Measurements from ENCODE around the gene GPR3.

The GPR3 gene, protein sequence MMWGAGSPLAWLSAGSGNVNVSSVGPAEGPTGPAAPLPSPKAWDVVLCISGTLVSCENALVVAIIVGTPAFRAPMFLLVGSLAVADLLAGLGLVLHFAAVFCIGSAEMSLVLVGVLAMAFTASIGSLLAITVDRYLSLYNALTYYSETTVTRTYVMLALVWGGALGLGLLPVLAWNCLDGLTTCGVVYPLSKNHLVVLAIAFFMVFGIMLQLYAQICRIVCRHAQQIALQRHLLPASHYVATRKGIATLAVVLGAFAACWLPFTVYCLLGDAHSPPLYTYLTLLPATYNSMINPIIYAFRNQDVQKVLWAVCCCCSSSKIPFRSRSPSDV

DNA sequence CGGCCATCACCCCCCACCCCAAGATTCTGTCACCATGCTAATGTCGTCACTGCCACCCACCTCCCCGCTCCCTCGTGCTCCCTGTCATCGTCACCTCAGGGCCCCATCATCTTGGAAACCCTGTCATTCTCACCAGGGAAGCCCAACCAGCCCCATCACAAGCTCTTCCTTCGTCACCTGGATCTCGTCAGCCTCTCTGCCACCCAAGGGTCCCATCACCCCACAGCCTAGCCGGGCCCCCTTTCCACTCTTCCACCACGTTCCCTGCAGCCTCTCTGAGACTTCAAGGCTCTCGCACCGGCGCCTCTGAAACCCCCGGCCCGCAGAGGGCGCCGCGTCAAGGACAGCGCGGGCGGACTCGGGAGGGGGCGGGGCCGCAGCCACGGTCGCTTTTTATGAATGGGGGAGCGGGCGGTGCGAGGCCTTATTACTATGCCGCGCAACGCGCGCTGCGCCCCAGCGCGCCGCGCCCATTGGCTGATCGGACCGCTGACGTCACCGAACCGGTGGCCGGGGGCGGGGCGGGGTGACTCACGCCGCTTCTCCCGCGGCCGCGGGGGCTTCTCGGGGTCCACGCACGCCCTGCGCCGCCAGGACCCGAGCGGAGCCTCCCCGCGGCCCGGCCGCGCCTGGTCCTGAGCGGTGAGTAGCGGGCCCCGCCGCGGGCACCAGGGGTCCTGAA lies at the start of gene GPR3:
Gene GPR3, plus strand, starts transcription at position 527 of the 682 bp plus-strand sequence. CDS start 1,177 bp downstream, outside the sequence.
- TF ChIP-seq GATA2 (IDR thresholded peaks at IDR 0.05; ENCODE audit: low read depth, low read length): no peak
- TF ChIP-seq GATA3 (IDR thresholded peaks at IDR 0.05; ENCODE audit: low read depth, low read length): no peak

- TF ChIP-seq GATA3 (IDR thresholded peaks at IDR 0.05; ENCODE audit: low read depth, low read length) (no peak), GATA2 (IDR thresholded peaks at IDR 0.05; ENCODE audit: low read depth, low read length) (no peak)
Measured at GRCh38 chr1:27342778-27343638, 49.4 kb upstream of the GPR3 start.

- TF ChIP-seq GATA3 (IDR thresholded peaks at IDR 0.05; ENCODE audit: low read depth, low read length) (no peak), GATA2 (IDR thresholded peaks at IDR 0.05; ENCODE audit: low read depth, low read length) (no peak)
Measured at GRCh38 chr1:27343639-27344025, 48.8 kb upstream of the GPR3 start.

DNA sequence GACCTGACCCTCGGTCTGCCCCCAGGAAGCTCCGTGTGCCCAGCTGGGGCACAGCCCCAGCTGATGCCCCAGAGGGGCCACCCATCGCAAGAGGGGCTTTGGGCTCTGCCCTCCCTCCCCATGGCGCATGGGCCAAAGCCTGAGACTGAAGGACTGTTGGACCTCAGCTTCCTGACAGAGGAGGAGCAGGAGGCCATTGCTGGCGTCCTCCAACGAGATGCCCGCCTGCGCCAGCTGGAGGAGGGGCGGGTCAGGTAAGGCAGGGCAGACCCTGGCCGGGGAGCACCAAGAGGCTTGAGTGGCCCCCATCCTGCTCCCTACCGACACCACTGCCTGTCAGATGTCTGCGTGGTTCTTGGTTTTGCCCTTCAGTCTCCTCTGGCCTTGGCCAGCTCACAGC lies 47.1 kb upstream of the GPR3 start:
- no peak for TF ChIP-seq GATA2 (IDR thresholded peaks at IDR 0.05; ENCODE audit: low read depth, low read length)
- no peak for TF ChIP-seq GATA3 (IDR thresholded peaks at IDR 0.05; ENCODE audit: low read depth, low read length)

DNA sequence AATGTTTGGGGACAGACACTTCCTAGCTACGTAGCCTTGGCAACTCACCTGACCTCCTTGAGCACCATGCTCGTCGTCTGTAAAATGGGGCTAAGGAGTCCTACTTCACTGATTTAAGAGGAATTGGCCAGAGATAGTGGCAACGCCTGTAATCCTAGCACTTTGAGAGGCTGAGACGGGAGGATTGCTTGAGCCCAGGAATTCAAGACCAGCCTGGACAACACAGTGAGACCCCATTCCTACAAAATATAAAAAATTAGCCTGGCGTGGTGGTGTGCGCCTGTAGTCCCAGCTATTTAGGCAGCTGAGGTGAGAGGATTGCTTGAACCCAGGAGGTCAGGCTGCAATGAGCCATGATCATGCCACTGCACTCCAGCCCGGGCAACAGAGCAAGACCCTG lies 46.1 kb upstream of the GPR3 start:
- TF ChIP-seq GATA2 (IDR thresholded peaks at IDR 0.05; ENCODE audit: low read depth, low read length) (no peak), GATA3 (IDR thresholded peaks at IDR 0.05; ENCODE audit: low read depth, low read length) (no peak)

GRCh38 chr1:27346991-27347624 lies 45.3 kb upstream of the GPR3 start:
- TF ChIP-seq GATA3 (IDR thresholded peaks at IDR 0.05; ENCODE audit: low read depth, low read length) (no peak), GATA2 (IDR thresholded peaks at IDR 0.05; ENCODE audit: low read depth, low read length) (no peak)

DNA sequence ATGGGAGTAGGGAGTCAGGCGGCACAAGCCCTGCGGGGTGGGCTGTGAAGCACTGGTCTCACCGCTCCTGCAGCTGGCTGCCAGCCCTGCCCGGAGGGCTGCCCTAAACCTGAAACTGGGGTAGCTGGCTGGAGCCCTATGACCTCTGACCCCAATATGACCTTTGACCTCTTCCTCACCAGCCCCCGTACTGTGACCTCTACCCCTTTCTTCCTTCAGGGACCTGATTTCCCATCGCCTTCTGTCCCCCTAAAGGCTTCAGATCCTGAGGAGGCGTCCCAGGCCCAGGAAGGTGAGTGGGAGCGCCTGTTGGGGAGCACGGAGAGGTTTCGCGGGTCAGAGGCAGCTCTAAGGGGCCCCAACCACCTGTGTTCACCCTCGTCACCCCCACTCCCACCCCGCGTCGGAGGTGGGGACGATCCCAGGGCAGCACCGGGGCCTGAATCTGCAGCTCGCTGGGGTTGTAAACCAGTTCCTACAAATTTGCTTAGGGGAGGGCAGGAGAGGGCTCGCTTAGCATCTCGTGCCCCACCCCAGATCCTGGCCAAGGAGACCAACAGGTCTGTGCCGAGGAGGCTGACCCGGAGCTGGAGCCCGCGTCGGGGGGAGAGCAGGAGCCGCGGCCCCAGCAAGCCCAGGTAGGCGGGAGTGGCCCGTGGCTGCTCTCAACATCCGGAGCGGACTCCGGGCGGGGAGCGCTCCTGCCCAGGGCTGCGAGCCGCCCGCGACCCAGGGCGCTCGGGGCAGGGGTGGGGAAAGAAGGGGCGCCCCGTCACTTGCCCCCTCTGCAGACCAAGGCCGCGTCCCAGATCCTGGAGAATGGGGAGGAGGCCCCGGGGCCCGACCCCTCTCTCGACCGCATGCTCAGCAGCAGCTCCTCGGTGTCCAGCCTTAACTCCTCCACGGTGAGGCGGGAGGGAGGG lies 43.3 kb upstream of the GPR3 start:
- TF ChIP-seq GATA2 (IDR thresholded peaks at IDR 0.05; ENCODE audit: low read depth, low read length) (no peak), GATA3 (IDR thresholded peaks at IDR 0.05; ENCODE audit: low read depth, low read length) (no peak)

DNA sequence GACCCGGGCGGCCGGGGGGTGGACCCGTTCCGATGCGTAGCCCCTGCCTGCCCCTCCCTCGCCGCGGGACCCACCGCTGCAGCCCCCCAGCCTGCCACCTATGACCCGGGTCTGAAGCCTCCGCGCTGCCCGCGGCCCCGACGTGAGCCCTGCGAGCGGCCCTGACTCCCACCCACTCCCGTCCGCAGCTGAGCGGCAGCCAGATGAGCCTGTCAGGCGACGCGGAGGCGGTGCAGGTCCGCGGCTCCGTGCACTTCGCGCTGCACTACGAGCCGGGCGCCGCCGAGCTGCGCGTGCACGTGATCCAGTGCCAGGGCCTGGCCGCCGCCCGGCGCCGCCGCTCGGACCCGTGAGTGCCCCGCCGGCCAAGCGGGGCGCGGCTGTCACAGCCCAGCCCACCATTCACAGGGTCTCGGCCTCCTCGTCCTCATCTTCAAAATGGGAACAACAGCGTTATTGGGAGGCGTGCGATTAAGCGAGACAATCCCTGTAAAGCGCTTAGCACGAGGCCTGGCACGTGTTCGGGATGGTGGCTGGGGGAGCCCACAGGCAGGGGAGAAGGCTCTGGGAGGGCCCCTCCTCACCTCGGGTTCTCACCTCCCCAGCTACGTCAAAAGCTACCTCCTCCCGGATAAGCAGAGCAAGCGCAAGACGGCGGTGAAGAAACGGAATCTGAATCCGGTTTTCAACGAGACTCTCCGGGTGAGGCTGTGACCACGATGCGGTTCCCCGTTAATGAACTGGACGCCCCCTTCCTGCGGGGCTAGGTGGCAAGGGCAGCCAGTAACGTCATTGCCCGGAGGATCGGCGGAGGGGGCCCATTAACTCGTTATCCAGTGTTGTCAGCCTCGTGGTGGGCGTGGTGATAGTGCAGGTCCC lies 42.4 kb upstream of the GPR3 start:
- TF ChIP-seq GATA2 (IDR thresholded peaks at IDR 0.05; ENCODE audit: low read depth, low read length) (no peak), GATA3 (IDR thresholded peaks at IDR 0.05; ENCODE audit: low read depth, low read length) (no peak)

GRCh38 chr1:27350663-27351540 lies 41.5 kb upstream of the GPR3 start:
- no peak for TF ChIP-seq GATA2 (IDR thresholded peaks at IDR 0.05; ENCODE audit: low read depth, low read length)

DNA sequence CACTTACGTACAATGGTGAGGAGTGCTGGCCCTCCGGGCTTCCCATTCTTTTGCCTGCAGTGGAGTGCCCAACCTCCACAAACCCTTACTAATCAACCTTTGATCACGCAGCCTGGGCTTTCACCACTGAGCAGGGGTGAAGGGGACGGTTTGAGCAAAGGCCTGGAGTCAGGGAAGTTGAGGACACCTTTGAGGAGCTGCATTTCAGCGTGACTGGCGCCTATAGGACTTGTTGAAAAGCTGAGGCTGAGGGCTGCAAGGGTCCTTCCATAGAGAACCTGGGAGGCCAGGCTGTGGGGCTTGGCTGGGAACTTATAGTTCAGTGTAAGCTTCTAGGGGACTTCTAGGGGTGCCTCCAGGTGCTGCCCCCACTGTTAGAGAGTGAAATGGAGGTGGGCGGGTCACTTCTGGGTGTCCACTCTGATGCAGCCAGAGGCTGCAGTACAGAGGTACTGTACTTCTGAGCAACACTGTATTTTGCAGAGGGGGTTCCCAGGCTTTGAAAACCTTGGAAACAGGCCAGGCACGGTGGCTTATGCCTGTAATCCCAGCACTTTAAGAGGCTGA lies 40.8 kb upstream of the GPR3 start:
- TF ChIP-seq GATA2 (IDR thresholded peaks at IDR 0.05; ENCODE audit: low read depth, low read length) (no peak), GATA3 (IDR thresholded peaks at IDR 0.05; ENCODE audit: low read depth, low read length) (no peak)

GRCh38 chr1:27353166-27353565 lies 39.3 kb upstream of the GPR3 start:
- TF ChIP-seq GATA3 (IDR thresholded peaks at IDR 0.05; ENCODE audit: low read depth, low read length) (no peak), GATA2 (IDR thresholded peaks at IDR 0.05; ENCODE audit: low read depth, low read length) (no peak)
